ENCODE results near the gene PIGN.
A peak's percentile ranks its signal among the peaks of the same experiment; 100 is the strongest.

PIGN gene

GRCh38 chr18:62106271-62106670, 80.6 kb downstream of the PIGN start:
- DNase-seq, result no peak

- peak; percentile 64 for DNase-seq
Measured at GRCh38 chr18:62105376-62105775, 81.5 kb downstream of the PIGN start.

- no peak for DNase-seq
Measured at GRCh38 chr18:62102221-62102620, 84.6 kb downstream of the PIGN start.

- DNase-seq, result peak; percentile 64
Measured at GRCh38 chr18:62101321-62101721, 85.5 kb downstream of the PIGN start.

GRCh38 chr18:62098960-62099359, 87.9 kb downstream of the PIGN start:
- no peak for DNase-seq

GRCh38 chr18:62097698-62098097, 89.2 kb downstream of the PIGN start:
- DNase-seq, result no peak

- no peak for DNase-seq
Measured at GRCh38 chr18:62091487-62092120, 95.3 kb downstream of the PIGN start.

- no peak for DNase-seq
Measured at GRCh38 chr18:62089174-62089573, 97.7 kb downstream of the PIGN start.

GRCh38 chr18:62088156-62088555, 98.7 kb downstream of the PIGN start:
- peak; percentile 13 for DNase-seq

- no peak for DNase-seq
Measured at GRCh38 chr18:62085756-62086155, 101.1 kb downstream of the PIGN start.

GRCh38 chr18:62081761-62082294, 105.0 kb downstream of the PIGN start:
- DNase-seq, result no peak

GRCh38 chr18:62081248-62081647, 105.6 kb downstream of the PIGN start:
- no peak for DNase-seq

GRCh38 chr18:62080172-62080900, 106.5 kb downstream of the PIGN start:
- no peak for DNase-seq

- DNase-seq, result no peak
Measured at GRCh38 chr18:62073461-62074281, 113.2 kb downstream of the PIGN start.

GRCh38 chr18:62072370-62072769, 114.5 kb downstream of the PIGN start:
- no peak for DNase-seq

- DNase-seq, result peak; percentile 12
Measured at GRCh38 chr18:62071071-62071470, 115.8 kb downstream of the PIGN start.

- no peak for DNase-seq
Measured at GRCh38 chr18:62070302-62070701, 116.6 kb downstream of the PIGN start.

- no peak for DNase-seq
Measured at GRCh38 chr18:62069556-62069955, 117.3 kb downstream of the PIGN start.

GRCh38 chr18:62066102-62066818, 120.6 kb downstream of the PIGN start:
- no peak for DNase-seq

GRCh38 chr18:62064361-62064760, 122.5 kb downstream of the PIGN start:
- no peak for DNase-seq

- DNase-seq, result no peak
Measured at GRCh38 chr18:62061821-62062478, 124.9 kb downstream of the PIGN start.

GRCh38 chr18:62060820-62061219, 126.0 kb downstream of the PIGN start:
- DNase-seq, result no peak

Measured in fibroblast of skin of right biceps (primary cell).